Calu3 (cell line): ENCODE data around the gene NOPCHAP1. TPM values are rescaled to one million over a fixed set of nuclear protein-coding genes. Genes with fewer than 3 reads are reported as not detected.

Source experiments
- BruUV-seq: library from RNA; stranded (reverse); fragments of 400-500 nt; replicated peaks from 2 replicates; lab custom pipeline; 2021; lab: Mats Ljungman, UMichigan
- CTCF ChIA-PET: fragments of 300-600 bp; sonication (Branson Sonifier 250); formaldehyde crosslinking; loops from one replicate; lab custom pipeline; 2022; ENCODE audit warnings: antibody characterized with exemption; lab: Charles Lee
- DNase-seq: peaks from one replicate; pipeline ENCODE4 v3.0.0; 2022
- H3K27ac Mint-ChIP-seq: one replicate; pipeline ENCODE4 v1.8.0; 2022; ENCODE audit warnings: mixed read lengths; ENCODE audit not compliant: unreplicated experiment
- H3K27me3 Mint-ChIP-seq: one replicate; pipeline ENCODE4 v1.8.0; 2022; ENCODE audit warnings: mixed read lengths; ENCODE audit not compliant: unreplicated experiment
- H3K36me3 Mint-ChIP-seq: one replicate; pipeline ENCODE4 v1.8.0; 2022; ENCODE audit warnings: mild to moderate bottlenecking, moderate library complexity, mixed read lengths; ENCODE audit not compliant: insufficient read depth, unreplicated experiment
- H3K4me1 Mint-ChIP-seq: one replicate; pipeline ENCODE4 v1.8.0; 2022; ENCODE audit warnings: mild to moderate bottlenecking, low read depth, mixed read lengths; ENCODE audit not compliant: unreplicated experiment
- H3K4me3 Mint-ChIP-seq: one replicate; pipeline ENCODE4 v1.8.0; 2022; ENCODE audit warnings: mild to moderate bottlenecking, low read depth, moderate library complexity, mixed read lengths; ENCODE audit not compliant: unreplicated experiment
- H3K9me3 Mint-ChIP-seq: one replicate; pipeline ENCODE4 v1.8.0; 2022; ENCODE audit warnings: low read depth, mixed read lengths; ENCODE audit not compliant: unreplicated experiment
- intact Hi-C: fragments of 100-400 bp; cut with micrococcal nuclease; formaldehyde crosslinking; loops from one replicate; pipeline ENCODE4 v1.10.0; 2022; ENCODE audit not compliant: unreplicated experiment
- total RNA-seq: library from RNA; stranded (reverse); gene quantifications from 2 replicates; pipeline ENCODE4 v1.2.3, GENCODE V29; 2022
- TF ChIP-seq, protein P1 (sequence below): fragments of 200-600 bp; IDR thresholded peaks from one replicate; pipeline ENCODE4 v1.8.0; 2022; ENCODE audit warnings: antibody characterized with exemption; ENCODE audit not compliant: unreplicated experiment

The NOPCHAP1 gene
- total RNA-seq, 1 experiment from 2014 or later, result 22.4 TPM

DNA sequence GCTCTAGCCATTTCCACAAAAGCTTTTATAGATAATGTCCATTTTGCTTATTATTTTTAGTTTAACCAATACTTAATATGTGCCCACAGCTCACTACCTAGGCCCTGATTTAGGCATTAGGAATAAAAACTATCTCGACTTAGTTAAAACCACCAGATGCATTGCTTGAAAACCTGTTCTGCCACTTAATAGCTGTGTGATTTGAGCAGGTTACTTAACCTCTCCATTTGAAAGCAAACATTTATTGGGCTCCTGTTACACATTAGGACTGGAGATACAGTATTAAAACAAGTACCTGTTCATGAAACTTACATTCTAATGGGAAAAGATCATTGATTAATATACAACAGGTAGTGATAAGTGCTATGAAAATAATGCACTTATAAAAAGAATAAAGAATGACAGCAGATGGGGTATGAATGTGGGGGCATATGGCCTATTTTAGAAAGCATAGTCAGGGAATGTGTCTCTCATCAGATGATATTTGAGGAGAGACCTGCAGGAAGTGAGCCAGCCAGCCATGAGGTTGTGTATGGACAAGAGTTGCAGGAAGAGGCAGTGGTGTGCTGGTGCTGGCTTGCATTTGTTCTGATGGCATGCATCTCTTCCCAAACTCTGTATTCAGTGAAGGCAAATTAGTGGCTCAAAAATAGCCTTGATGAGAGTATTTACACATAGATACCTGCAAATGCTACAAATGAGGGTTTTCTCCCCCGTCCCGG, 34.3 kb downstream of the NOPCHAP1 start:
- no peak overlapping the region for H3K4me3 Mint-ChIP-seq
- peak overlapping the region; percentile 51 for H3K27ac Mint-ChIP-seq
- H3K36me3 Mint-ChIP-seq, result peaks cover 18% of the 10 kb centered on the region
- CTCF ChIA-PET, result interaction anchor here (0.5 to 1.2 kb wide), 2 partner anchors 67 to 805 kb away, joined by 3 read pairs; partner anchors contain the start of gene TXNRD1
- H3K27me3 Mint-ChIP-seq, result no peaks in the 10 kb centered on the region
- H3K9me3 Mint-ChIP-seq, result no peaks in the 10 kb centered on the region
- BruUV-seq, result no TSS peak
- TF ChIP-seq, protein P1, sequence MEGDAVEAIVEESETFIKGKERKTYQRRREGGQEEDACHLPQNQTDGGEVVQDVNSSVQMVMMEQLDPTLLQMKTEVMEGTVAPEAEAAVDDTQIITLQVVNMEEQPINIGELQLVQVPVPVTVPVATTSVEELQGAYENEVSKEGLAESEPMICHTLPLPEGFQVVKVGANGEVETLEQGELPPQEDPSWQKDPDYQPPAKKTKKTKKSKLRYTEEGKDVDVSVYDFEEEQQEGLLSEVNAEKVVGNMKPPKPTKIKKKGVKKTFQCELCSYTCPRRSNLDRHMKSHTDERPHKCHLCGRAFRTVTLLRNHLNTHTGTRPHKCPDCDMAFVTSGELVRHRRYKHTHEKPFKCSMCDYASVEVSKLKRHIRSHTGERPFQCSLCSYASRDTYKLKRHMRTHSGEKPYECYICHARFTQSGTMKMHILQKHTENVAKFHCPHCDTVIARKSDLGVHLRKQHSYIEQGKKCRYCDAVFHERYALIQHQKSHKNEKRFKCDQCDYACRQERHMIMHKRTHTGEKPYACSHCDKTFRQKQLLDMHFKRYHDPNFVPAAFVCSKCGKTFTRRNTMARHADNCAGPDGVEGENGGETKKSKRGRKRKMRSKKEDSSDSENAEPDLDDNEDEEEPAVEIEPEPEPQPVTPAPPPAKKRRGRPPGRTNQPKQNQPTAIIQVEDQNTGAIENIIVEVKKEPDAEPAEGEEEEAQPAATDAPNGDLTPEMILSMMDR, result no peak
- H3K4me1 Mint-ChIP-seq, result peaks cover 16% of the 10 kb centered on the region
- peak; percentile 8 for DNase-seq
- intact Hi-C loops, result no loop called here

DNA sequence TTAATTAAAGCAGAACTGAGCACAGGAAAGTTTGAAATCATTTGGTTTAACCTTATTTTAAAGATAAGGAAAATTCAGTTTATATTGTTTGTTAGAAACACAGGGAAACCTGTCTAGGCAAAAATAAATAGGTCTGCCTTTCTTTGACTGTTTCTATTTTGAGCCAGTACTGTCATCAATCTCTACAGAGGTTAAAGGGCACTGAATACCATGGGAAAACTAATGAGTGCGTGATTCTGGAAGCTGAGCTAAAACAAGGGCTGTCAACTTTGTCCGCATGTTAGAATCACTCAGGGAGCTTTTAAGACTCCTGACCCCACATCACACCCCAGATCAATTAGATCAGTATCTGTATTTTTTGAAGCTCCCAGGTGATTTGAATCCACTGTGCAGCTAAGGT, 38.8 kb downstream of the NOPCHAP1 start:
- peaks cover 14% of the 10 kb centered on the region for H3K4me1 Mint-ChIP-seq
- no peaks in the 10 kb centered on the region for H3K27me3 Mint-ChIP-seq
- no peak overlapping the region for H3K27ac Mint-ChIP-seq
- no TSS peak for BruUV-seq
- TF ChIP-seq, protein P1, result no peak
- CTCF ChIA-PET, result interaction anchor here (0.6 to 1.0 kb wide), 2 partner anchors 60 to 358 kb away, joined by 3 to 4 read pairs; no protein-coding TSS in a partner anchor
- H3K4me3 Mint-ChIP-seq, result no peak overlapping the region
- peaks cover 10% of the 10 kb centered on the region for H3K36me3 Mint-ChIP-seq
- intact Hi-C loops, result no loop called here
- no peak for DNase-seq
- no peaks in the 10 kb centered on the region for H3K9me3 Mint-ChIP-seq

- CTCF ChIA-PET, result no interaction called here
- no TSS peak for BruUV-seq
- H3K27ac Mint-ChIP-seq, result no peak overlapping the region
- TF ChIP-seq, protein P1, result no peak
- H3K36me3 Mint-ChIP-seq, result peaks cover under 1% of the 10 kb centered on the region
- no peaks in the 10 kb centered on the region for H3K9me3 Mint-ChIP-seq
- DNase-seq, result no peak
- no peak overlapping the region for H3K4me3 Mint-ChIP-seq
- no peaks in the 10 kb centered on the region for H3K27me3 Mint-ChIP-seq
- peaks cover 8% of the 10 kb centered on the region for H3K4me1 Mint-ChIP-seq
- intact Hi-C loops, result no loop called here
These were observed 39.8 kb downstream of the NOPCHAP1 start for GRCh38 chr12:105025890-105026289.

GRCh38 chr12:105026411-105026810, 40.3 kb downstream of the NOPCHAP1 start:
- CTCF ChIA-PET, result no interaction called here
- TF ChIP-seq, protein P1, result no peak
- no peak for DNase-seq
- Mint-ChIP-seq H3K36me3 (peaks cover 3% of the 10 kb centered on the region), H3K27ac (no peak overlapping the region), H3K9me3 (no peaks in the 10 kb centered on the region), H3K27me3 (no peaks in the 10 kb centered on the region), H3K4me3 (no peak overlapping the region), H3K4me1 (peaks cover 9% of the 10 kb centered on the region)
- no TSS peak for BruUV-seq
- intact Hi-C loops, result no loop called here
